GM18526 (cell line): Measurements from ENCODE around the gene DLL4.
A peak's percentile ranks its signal among the peaks of the same experiment; 100 is the strongest.

Experiments used
- POLR2A ChIP-seq: IDR thresholded peaks from 3 replicates; pipeline ENCODE4 v1.6.1; 2011; ENCODE audit not compliant: insufficient read length; ENCODE audit errors: extremely low read depth

DLL4 gene

GRCh38 chr15:40928821-40929659 lies at the start of gene DLL4:
Gene DLL4, plus strand, starts transcription at chr15:40929340. Its CDS starts 329 bp downstream, at chr15:40929669.
- peak; percentile 72 for TF ChIP-seq POLR2A

DNA sequence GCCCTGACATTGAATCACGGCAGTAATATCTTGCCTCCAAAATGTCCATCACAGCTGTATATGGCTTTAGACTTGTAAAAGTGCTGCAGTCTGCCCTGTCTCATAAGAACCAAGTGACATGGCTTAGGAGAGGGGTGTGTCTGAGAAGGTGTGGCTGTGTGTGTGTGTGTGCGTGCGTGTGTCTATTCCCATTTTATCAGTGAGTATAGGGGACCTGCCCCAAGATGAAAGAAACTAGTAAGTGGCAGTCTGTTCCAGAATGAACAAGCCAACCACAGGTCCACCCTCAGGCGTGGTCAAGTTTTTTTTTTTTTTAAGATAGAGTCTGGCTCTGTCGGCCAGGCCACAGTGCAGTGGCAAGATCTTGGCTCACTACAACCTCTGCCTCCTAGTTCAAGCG lies 49.5 kb upstream of the DLL4 start:
- TF ChIP-seq POLR2A = no peak

- no peak for TF ChIP-seq POLR2A
These were observed 47.8 kb upstream of the DLL4 start for GRCh38 chr15:40881351-40881750.

DNA sequence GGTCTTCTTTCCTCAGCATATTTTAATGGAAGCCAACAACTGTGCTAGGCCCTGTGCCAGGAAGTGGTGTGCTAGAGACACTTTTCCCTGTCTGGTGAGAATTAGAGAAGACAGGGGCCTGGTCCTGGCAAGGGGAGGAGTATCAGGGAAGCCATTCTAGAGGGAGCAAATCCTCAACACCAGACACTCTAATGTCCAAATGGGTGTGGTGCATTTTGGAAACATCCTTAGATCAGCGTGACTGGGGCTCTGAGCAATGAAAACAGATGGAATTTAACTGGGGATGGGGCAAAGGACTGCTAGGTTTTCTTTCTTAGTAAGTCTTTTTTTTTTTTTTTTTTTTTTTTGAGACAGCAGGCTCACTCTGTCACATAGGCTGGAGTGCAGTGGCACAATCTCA lies 42.6 kb upstream of the DLL4 start:
- no peak for TF ChIP-seq POLR2A

GRCh38 chr15:40889112-40889511 lies 40.0 kb upstream of the DLL4 start:
- TF ChIP-seq POLR2A = no peak

DNA sequence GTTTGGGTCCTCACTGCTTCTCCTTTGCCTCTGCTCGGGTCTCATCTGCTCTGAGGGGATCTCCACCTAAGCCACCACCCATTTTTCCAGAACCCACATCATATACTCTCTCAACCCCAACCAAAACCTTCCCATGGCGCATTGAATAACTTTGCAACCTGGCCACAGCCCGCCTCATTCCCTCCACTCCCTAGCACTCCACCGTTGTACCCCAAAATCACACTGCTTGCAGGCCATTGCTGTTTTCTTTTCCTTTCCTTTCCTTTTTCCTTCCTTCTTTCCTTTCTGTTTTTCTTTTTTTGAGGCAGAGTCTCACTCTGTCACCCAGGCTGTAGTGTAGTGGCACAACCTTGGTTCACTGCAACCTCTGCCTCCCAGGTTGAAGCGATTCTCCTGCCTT lies 38.0 kb upstream of the DLL4 start:
- no peak for TF ChIP-seq POLR2A

GRCh38 chr15:40891810-40892446 lies 37.2 kb upstream of the DLL4 start:
- no peak for TF ChIP-seq POLR2A

DNA sequence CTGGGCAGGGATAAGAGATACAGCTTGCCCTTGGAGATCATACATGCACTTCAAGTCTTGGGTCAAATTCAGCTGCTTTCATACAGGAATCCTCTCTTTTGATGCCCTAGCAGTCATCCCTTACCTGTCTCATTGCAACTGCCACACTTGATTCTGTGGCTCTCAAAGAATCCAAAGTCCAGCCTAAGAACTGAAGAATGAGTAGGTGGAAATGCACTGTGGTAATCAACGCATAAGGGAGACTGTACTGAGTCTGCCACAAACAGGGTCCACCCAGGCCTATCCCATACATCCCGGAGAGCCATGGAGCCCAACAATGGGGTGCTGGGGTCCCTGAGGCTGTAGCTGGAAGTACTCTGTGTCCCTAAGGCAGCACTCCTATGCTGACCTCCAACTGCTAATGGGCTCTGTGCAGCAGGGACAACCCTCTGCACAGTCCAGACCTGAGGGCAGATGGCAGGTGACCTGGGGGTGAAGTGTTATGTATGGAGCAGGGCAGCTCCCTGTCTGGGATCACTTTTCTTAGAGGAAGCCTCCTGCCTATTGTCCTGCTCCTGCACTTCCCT lies 36.6 kb upstream of the DLL4 start:
- TF ChIP-seq POLR2A = no peak

DNA sequence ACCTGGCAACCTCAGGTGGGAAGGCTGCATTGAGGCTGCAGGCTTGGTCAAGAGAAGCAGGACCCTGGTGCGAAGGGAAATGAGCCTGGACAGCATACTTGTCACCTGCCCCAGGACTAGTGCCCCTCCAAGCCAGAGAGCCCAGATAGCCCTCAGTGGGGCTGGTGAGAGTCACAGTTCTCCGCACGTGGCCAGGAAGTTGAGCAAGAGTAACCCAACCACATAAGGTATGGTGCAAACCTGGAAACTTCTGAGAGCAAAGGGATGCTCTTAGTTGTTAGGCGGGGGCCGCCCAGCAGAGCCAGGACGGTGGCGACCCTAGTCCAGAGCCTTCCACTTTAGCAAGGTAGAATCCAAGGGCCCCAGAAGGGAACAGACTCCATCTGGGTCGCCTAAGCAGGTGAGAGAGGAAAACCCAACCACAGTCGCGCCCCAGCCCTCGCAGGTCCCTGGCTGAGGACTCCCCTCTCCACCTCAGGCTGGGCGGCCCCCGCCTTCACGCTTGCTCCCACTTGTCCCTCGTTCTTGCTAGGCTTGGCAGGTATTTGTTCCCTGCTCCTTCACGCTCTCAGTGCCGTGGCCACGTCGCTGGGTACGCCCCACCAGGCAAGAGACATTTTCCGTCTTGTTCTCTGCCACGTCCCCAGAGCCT lies 36.0 kb upstream of the DLL4 start:
- no peak for TF ChIP-seq POLR2A

GRCh38 chr15:40893733-40894680 lies 35.1 kb upstream of the DLL4 start, which contains the start of gene VPS18:
Gene VPS18, plus strand, starts transcription at chr15:40894450. Its CDS starts 319 bp downstream, at chr15:40894769.
- TF ChIP-seq POLR2A = peak; percentile 63

GRCh38 chr15:40894681-40895448 lies 34.3 kb upstream of the DLL4 start:
- TF ChIP-seq POLR2A = no peak

DNA sequence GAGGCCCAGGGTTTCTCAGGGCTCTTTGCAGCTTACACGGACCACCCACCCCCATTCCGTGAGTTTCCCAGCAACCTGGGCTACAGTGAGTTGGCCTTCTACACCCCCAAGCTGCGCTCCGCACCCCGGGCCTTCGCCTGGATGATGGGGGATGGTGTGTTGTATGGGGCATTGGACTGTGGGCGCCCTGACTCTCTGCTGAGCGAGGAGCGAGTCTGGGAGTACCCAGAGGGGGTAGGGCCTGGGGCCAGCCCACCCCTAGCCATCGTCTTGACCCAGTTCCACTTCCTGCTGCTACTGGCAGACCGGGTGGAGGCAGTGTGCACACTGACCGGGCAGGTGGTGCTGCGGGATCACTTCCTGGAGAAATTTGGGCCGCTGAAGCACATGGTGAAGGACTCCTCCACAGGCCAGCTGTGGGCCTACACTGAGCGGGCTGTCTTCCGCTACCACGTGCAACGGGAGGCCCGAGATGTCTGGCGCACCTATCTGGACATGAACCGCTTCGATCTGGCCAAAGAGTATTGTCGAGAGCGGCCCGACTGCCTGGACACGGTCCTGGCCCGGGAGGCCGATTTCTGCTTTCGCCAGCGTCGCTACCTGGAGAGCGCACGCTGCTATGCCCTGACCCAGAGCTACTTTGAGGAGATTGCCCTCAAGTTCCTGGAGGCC lies 29.5 kb upstream of the DLL4 start:
- no peak for TF ChIP-seq POLR2A

DNA sequence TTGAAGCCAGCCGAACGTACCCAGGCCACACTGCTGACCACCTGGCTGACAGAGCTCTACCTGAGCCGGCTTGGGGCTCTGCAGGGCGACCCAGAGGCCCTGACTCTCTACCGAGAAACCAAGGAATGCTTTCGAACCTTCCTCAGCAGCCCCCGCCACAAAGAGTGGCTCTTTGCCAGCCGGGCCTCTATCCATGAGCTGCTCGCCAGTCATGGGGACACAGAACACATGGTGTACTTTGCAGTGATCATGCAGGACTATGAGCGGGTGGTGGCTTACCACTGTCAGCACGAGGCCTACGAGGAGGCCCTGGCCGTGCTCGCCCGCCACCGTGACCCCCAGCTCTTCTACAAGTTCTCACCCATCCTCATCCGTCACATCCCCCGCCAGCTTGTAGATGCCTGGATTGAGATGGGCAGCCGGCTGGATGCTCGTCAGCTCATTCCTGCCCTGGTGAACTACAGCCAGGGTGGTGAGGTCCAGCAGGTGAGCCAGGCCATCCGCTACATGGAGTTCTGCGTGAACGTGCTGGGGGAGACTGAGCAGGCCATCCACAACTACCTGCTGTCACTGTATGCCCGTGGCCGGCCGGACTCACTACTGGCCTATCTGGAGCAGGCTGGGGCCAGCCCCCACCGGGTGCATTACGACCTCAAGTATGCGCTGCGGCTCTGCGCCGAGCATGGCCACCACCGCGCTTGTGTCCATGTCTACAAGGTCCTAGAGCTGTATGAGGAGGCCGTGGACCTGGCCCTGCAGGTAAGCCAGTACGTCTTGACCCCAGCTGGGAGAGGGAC lies 28.7 kb upstream of the DLL4 start:
- TF ChIP-seq POLR2A = no peak

DNA sequence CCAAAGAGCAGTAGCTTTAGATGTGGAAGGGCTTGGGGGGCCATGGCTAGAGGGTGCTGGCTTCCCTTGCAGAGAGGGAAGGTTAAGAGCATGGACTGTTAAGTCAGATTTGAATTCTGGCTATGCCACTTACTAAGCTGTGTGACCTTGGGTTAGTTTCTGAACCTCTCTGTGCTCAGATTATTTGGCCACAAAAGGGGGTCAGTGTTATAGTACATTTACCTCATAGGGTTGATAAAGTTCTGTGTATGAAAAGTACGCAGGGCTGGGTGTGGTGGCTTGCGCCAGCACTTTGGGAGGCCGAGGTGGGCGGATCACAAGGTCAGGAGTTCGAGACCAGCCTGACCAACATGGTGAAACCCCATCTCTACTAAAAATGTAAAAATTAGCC lies 28.1 kb upstream of the DLL4 start:
- no peak for TF ChIP-seq POLR2A
